DND-41 (cell line): ENCODE measurements around the gene RPL13A.

Experiments
- CTCF ChIP-seq: IDR thresholded peaks from 2 replicates; pipeline ENCODE4 v1.5.1; 2012; ENCODE audit warnings: borderline replicate concordance, low read length, moderate library complexity, mild to moderate bottlenecking; ENCODE audit not compliant: poor library complexity, severe bottlenecking; ENCODE audit errors: extremely low read depth
- EZH2 ChIP-seq: IDR thresholded peaks from 3 replicates; pipeline ENCODE4 v1.6.1; 2012; ENCODE audit warnings: borderline replicate concordance, low read depth, mild to moderate bottlenecking, moderate library complexity, low read length, inconsistent platforms; ENCODE audit not compliant: severe bottlenecking

- TF ChIP-seq CTCF (no peak), EZH2 (no peak)
These were observed 1.6 kb downstream of the RPL13A start for GRCh38 chr19:49488863-49489537.
